Keratinocyte (primary cell): ENCODE measurements around the gene IL17RD.

ENCODE experiments used
- CTCF ChIP-seq, 3 experiments: IDR thresholded peaks in 1 of 3; conservative IDR thresholded peaks in 1 of 3; optimal IDR thresholded peaks in 1 of 3; 2 replicates in 2 of 3; 3 replicates in 1 of 3; pipeline versions ENCODE3 to v1.5.1; 2011; ENCODE audit warnings: low read length in 3 of 3, mild to moderate bottlenecking in 3 of 3, moderate library complexity in 2 of 3, control low read depth in 1 of 3, inconsistent platforms in 1 of 3; ENCODE audit not compliant: insufficient read depth in 2 of 3; ENCODE audit errors: extremely low read depth in 1 of 3
- EZH2 ChIP-seq: IDR thresholded peaks from one replicate; pipeline ENCODE4 v1.6.1; 2012; ENCODE audit warnings: inconsistent platforms, mild to moderate bottlenecking, low read length, moderate library complexity

GRCh38 chr3:57179580-57180410, 14.6 kb upstream of the IL17RD start:
- peak; percentile 48 to 51 (median 50) for TF ChIP-seq CTCF (optimal IDR thresholded peaks at IDR 0.05 in 1 of 3, IDR thresholded peaks at IDR 0.05 in 1 of 3, conservative IDR thresholded peaks at IDR 0.05 in 1 of 3; ENCODE audit: extremely low read depth in 1 of 3, insufficient read depth in 2 of 3, low read length in 3 of 3)
- no peak for TF ChIP-seq EZH2
